Esophagus squamous epithelium (tissue), 5 donors: ENCODE results near the gene DAB2IP. TPM values are rescaled to one million over a fixed set of nuclear protein-coding genes. Genes with fewer than 3 reads are reported as not detected.

Experiments used
- DNase-seq: peaks from one replicate; lab custom pipeline; 2025; lab: John Stamatoyannopoulos, UW
- H3K27ac ChIP-seq, 4 donors: fragments of 200-600 bp; sonication (generic); one replicate each; pipeline ENCODE4 v1.5.1; 2016 to 2019; ENCODE audit warnings: mild to moderate bottlenecking in 1 of 4
- H3K27me3 ChIP-seq, 4 donors: fragments of 200-600 bp; sonication (generic); 1 replicate in 3 of 4; 2 replicates in 1 of 4; pipeline versions ENCODE4 v1.5.1 to v1.6.0; 2017 to 2021; ENCODE audit warnings: antibody characterized with exemption in 1 of 4
- H3K36me3 ChIP-seq, 3 donors: fragments of 200-600 bp; sonication (generic); one replicate each; pipeline ENCODE4 v1.5.1; 2016 to 2019
- H3K4me1 ChIP-seq, 3 donors: fragments of 200-600 bp; sonication (generic); one replicate each; pipeline ENCODE4 v1.5.1; 2017 to 2019
- H3K4me3 ChIP-seq, 4 donors: fragments of 200-600 bp; sonication (generic); 1 replicate in 3 of 4; 2 replicates in 1 of 4; pipeline ENCODE4 v1.5.1; 2016 to 2019; ENCODE audit warnings: mild to moderate bottlenecking in 2 of 4, moderate library complexity in 1 of 4
- H3K9me3 ChIP-seq, 3 donors: fragments of 200-600 bp; sonication (generic); one replicate each; pipeline ENCODE4 v1.5.1; 2016 to 2019
- POLR2A ChIP-seq, 4 donors: fragments of 450-650 bp; IDR thresholded peaks; one replicate each; pipeline ENCODE4 v1.6.1; 2017; ENCODE audit warnings: antibody characterized with exemption in 4 of 4, mild to moderate bottlenecking in 4 of 4, moderate library complexity in 3 of 4
- WGBS, 2 donors: methylation state at CpG; one replicate each; pipeline ENCODE4 v1.1.5; 2018; 5-methylcytosine and 5-hydroxymethylcytosine counted together
- intact Hi-C: fragments of 100-400 bp; cut with DNase I; formaldehyde crosslinking; loops from one replicate; pipeline ENCODE4 v1.15.0; 2022
- total RNA-seq, 4 donors: library from RNA; depleted of rRNA; stranded (reverse); fragments of >200 nt; gene quantifications; one replicate each; pipeline ENCODE4 v1.1.0, GENCODE V29; 2016
- TF ChIP-seq, protein P1 (sequence below), 6 experiments: fragments of 450-650 bp in 4 of 6; fragments of 200-600 bp in 2 of 6; sonication (generic) in 2 of 6; IDR thresholded peaks; one replicate each; pipeline ENCODE4 v1.5.1; 2016 to 2019; ENCODE audit warnings: antibody characterized with exemption in 6 of 6, mild to moderate bottlenecking in 4 of 6, moderate library complexity in 4 of 6
- donor health status: DM: yes; HTN: yes; CAD: no.

The DAB2IP gene
- total RNA-seq, 4 donors from 2014 or later: 28.3 to 48.8 (median 38.1) TPM

DNA sequence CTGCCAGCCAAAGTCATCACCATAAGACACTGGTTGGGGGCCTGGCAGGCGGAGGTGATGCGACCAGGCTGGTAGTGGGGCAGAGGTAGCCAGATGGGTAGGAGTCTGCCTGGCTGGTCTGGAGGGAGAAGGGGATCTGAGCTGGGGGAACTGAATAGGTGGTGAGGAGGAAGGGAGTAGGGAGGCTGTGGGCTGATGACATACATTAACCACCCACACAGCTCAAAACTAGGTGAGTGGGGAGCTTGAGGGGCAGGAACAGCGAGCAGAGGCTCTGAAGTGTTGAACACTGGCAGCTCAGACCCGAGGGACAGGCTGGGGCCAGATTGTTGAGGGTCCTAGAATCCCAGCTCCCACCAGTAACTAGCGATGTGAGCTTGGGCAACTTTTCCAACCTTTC is 81.0 kb downstream of the DAB2IP start:
- H3K36me3 ChIP-seq: no peaks in the 10 kb centered on the region
- no peaks in the 10 kb centered on the region for H3K9me3 ChIP-seq
- intact Hi-C loops: no loop called here
- WGBS, 2 donors: 82 to 84% methylated on average over 5 of the region's 5 CpGs
- peak overlapping the region in 3 of 4 donors; percentile 1 to 34 (median 29) for H3K27ac ChIP-seq
- DNase-seq: no peak
- no peaks in the 10 kb centered on the region for H3K27me3 ChIP-seq
- no peak overlapping the region for H3K4me3 ChIP-seq
- H3K4me1 ChIP-seq: peaks cover 30 to 90% (median 54%) of the 10 kb centered on the region in 3 donors
- no peak for TF ChIP-seq POLR2A (IDR thresholded peaks at IDR 0.05)
- TF ChIP-seq, protein P1, sequence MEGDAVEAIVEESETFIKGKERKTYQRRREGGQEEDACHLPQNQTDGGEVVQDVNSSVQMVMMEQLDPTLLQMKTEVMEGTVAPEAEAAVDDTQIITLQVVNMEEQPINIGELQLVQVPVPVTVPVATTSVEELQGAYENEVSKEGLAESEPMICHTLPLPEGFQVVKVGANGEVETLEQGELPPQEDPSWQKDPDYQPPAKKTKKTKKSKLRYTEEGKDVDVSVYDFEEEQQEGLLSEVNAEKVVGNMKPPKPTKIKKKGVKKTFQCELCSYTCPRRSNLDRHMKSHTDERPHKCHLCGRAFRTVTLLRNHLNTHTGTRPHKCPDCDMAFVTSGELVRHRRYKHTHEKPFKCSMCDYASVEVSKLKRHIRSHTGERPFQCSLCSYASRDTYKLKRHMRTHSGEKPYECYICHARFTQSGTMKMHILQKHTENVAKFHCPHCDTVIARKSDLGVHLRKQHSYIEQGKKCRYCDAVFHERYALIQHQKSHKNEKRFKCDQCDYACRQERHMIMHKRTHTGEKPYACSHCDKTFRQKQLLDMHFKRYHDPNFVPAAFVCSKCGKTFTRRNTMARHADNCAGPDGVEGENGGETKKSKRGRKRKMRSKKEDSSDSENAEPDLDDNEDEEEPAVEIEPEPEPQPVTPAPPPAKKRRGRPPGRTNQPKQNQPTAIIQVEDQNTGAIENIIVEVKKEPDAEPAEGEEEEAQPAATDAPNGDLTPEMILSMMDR (IDR thresholded peaks at IDR 0.05): no peak

DNA sequence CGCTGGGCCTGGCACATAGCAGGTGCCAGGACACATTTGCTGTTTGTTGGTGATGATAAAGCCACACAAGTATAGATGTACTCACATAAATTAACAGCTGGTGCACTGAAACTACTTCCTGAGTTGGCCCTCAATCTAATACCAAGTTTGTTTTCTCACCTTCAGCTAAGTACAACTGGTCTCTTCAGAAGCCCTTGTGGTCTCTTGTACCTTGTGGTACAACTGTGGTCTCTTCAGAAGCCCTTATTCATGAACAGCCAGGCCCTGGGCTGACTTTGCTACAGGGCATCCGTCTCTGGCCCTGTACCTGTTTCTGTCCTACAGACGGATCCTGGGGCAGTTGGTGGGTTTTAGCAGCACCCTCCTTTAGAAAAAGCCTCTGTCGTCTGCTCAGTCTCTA is 81.5 kb downstream of the DAB2IP start:
- 71 to 86% methylated on average over 2 to 3 of the region's 4 CpGs for WGBS, 2 donors
- TF ChIP-seq, protein P1 (IDR thresholded peaks at IDR 0.05): no peak
- TF ChIP-seq POLR2A (IDR thresholded peaks at IDR 0.05): no peak
- no peak for DNase-seq

DNA sequence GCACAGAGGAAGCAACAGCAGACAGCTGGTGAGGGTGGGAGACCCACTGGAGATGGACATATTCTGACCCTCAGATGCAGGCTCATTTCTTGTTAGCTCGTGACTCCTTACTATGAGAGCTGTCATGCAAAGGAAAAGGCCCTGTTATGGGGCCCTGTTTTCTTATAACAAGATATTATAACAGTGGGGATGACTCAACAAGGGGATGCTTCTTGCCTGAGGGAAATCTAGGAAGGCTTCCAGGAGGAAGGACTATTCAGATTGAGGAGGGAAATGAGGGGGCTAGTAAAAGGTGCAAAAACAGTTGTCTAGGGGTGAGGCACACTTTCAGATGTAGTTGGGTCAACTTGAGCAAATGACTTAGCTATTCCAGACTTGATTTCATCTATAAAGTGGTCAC is 83.0 kb downstream of the DAB2IP start:
- WGBS, 2 donors: 77 to 79% methylated on average over 1 of the region's 1 CpG
- H3K9me3 ChIP-seq: no peaks in the 10 kb centered on the region
- no peak overlapping the region for H3K4me3 ChIP-seq
- no peak for DNase-seq
- peaks cover 36 to 96% (median 60%) of the 10 kb centered on the region in 3 donors for H3K4me1 ChIP-seq
- H3K36me3 ChIP-seq: peaks cover 0 to 2% (median 0%) of the 10 kb centered on the region in 3 donors
- intact Hi-C loops: no loop called here
- peak overlapping the region in 2 of 4 donors; percentile 79 to 89 for H3K27ac ChIP-seq
- TF ChIP-seq, protein P1 (IDR thresholded peaks at IDR 0.05): no peak
- TF ChIP-seq POLR2A (IDR thresholded peaks at IDR 0.05): no peak
- H3K27me3 ChIP-seq: no peaks in the 10 kb centered on the region

More for the DNA sequence above, 81.5 kb downstream of the DAB2IP start:
- intact Hi-C loops: no loop called here
- Histone ChIP-seq H3K4me3 (no peak overlapping the region), H3K27me3 (no peaks in the 10 kb centered on the region), H3K4me1 (peaks cover 35 to 90% (median 54%) of the 10 kb centered on the region in 3 donors), H3K36me3 (no peaks in the 10 kb centered on the region), H3K27ac (peak overlapping the region in 1 of 4 donors; percentile 34), H3K9me3 (no peaks in the 10 kb centered on the region)

DNA sequence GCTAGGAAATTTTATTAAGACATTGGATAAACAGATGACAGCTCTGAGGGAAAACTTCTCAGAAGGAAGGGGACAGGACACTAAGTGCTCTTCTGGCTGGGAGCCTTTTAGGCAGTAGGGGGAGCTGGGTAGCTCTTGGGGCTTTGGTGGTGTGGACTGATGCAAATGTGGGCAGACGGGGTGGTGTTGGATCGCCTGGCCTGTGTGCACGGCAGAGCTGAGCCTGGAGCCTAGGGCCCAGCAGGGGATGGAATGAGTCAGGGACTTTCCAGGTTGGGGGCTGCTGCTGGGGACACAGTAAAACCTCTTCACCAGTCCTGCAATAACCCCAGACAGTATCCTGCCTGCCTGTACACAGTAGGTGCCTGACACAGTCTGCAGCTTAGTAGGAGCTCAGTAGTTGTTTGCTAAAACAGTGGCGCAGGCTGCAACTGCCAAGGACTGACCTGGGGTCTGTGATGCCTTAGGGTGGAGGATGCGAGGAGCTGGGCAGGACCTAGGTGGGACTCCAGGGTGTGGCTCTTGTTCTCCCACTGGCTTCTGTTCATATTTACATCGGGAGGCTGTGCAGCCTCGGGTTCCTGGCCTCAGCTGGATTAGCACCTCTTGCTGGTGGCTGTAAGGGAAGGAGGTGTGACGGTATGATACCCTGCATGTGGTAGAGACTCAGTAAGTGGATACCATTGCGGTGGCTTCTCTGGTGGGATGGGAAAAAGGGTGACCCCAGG is 83.8 kb downstream of the DAB2IP start:
- Histone ChIP-seq H3K4me3 (peak overlapping the region in 3 of 4 donors; percentile 42 to 63 (median 50)), H3K4me1 (peaks cover 36 to 96% (median 63%) of the 10 kb centered on the region in 3 donors), H3K9me3 (no peaks in the 10 kb centered on the region), H3K36me3 (peaks cover 0 to 6% (median 0%) of the 10 kb centered on the region in 3 donors), H3K27ac (peak overlapping the region; percentile 55 to 89 (median 82)), H3K27me3 (no peaks in the 10 kb centered on the region)
- WGBS, 2 donors: 17 to 43% methylated on average over 6 to 7 of the region's 9 CpGs
- TF ChIP-seq POLR2A (IDR thresholded peaks at IDR 0.05): no peak
- TF ChIP-seq, protein P1 (IDR thresholded peaks at IDR 0.05): peak in 2 of 6 experiments; percentile 32 to 38
- intact Hi-C loops: no loop called here
- no peak for DNase-seq
